Natural killer cell (primary cell): ENCODE measurements around the gene CRACR2A. TPM values are rescaled to one million over a fixed set of nuclear protein-coding genes. Genes with fewer than 3 reads are reported as not detected.

Experiments used
- ATAC-seq, 3 donors: fragments of 150-1000 bp in 2 of 3; fragments of 200-7000 bp in 1 of 3; cut with Tn5 transposase; 1 replicate in 1 of 3; 2 replicates in 2 of 3; pipeline ENCODE4 v1.10.0; 2021; ENCODE audit warnings: mild to moderate bottlenecking in 2 of 3, moderate library complexity in 2 of 3
- DNase-seq, 2 donors: peaks; one replicate each; pipeline versions ENCODE4 v3.0.0 to v3.0.0-alpha.2; 2013 to 2021; ENCODE audit warnings: mixed read lengths in 1 of 2
- H3K27ac ChIP-seq: one replicate; pipeline ENCODE4 v1.5.1; 2013; ENCODE audit warnings: mild to moderate bottlenecking, low read length
- H3K27me3 ChIP-seq: one replicate; pipeline ENCODE4 v1.6.1; 2013; ENCODE audit warnings: low read length; ENCODE audit not compliant: control insufficient read depth, insufficient read depth
- H3K36me3 ChIP-seq: one replicate; pipeline ENCODE4 v1.6.1; 2013; ENCODE audit warnings: low read length; ENCODE audit not compliant: control insufficient read depth, insufficient read depth
- H3K4me1 ChIP-seq: one replicate; pipeline ENCODE4 v1.6.1; 2013; ENCODE audit warnings: low read length; ENCODE audit not compliant: control insufficient read depth, insufficient read depth
- H3K4me3 ChIP-seq: one replicate; pipeline ENCODE4 v1.5.1; 2013; ENCODE audit warnings: low read length
- H3K9me3 ChIP-seq: one replicate; pipeline ENCODE4 v1.6.1; 2013; ENCODE audit warnings: low read length; ENCODE audit not compliant: control insufficient read depth, insufficient read depth
- H3K27ac Mint-ChIP-seq, 2 donors: one replicate each; pipeline ENCODE4 v1.8.0; 2022; ENCODE audit warnings: mild to moderate bottlenecking in 2 of 2, mixed read lengths in 2 of 2, moderate library complexity in 1 of 2
- H3K27me3 Mint-ChIP-seq, 2 donors: one replicate each; pipeline ENCODE4 v1.8.0; 2022; ENCODE audit warnings: low read depth in 2 of 2, mixed read lengths in 2 of 2
- H3K36me3 Mint-ChIP-seq: one replicate; pipeline ENCODE4 v1.8.0; 2022; ENCODE audit warnings: mixed read lengths
- H3K4me1 Mint-ChIP-seq, 2 donors: one replicate each; pipeline ENCODE4 v1.8.0; 2022; ENCODE audit warnings: mixed read lengths in 2 of 2
- H3K4me3 Mint-ChIP-seq: one replicate; pipeline ENCODE4 v1.8.0; 2022; ENCODE audit warnings: mild to moderate bottlenecking, moderate library complexity, mixed read lengths
- H3K9me3 Mint-ChIP-seq, 2 donors: one replicate each; pipeline ENCODE4 v1.8.0; 2022; ENCODE audit warnings: mixed read lengths in 2 of 2
- CTCF ChIP-seq: fragments of 200-600 bp; IDR thresholded peaks from one replicate; pipeline ENCODE4 v1.8.0; 2022; ENCODE audit warnings: antibody characterized with exemption
- WGBS: methylation state at CpG from one replicate; pipeline ENCODE4 v1.1.7; 2013; ENCODE audit warnings: missing lambda C conversion rate; ENCODE audit not compliant: insufficient coverage; 5-methylcytosine and 5-hydroxymethylcytosine counted together
- intact Hi-C: fragments of 100-400 bp; cut with micrococcal nuclease; formaldehyde crosslinking; loops from one replicate; pipeline ENCODE4 v1.14.2; 2022
- total RNA-seq, 4 donors: library from RNA; stranded (reverse); fragments of 120-200 nt in 1 of 4; gene quantifications; one replicate each; pipeline versions ENCODE4 v1.2.3 to v1.2.4, GENCODE V29; 2013 to 2022

CRACR2A gene
- total RNA-seq, 3 donors from 2014 or later (not counting 1 experiment from before 2014, with no cell fraction given), result 59.8 to 94.4 (median 80.5) TPM

DNA sequence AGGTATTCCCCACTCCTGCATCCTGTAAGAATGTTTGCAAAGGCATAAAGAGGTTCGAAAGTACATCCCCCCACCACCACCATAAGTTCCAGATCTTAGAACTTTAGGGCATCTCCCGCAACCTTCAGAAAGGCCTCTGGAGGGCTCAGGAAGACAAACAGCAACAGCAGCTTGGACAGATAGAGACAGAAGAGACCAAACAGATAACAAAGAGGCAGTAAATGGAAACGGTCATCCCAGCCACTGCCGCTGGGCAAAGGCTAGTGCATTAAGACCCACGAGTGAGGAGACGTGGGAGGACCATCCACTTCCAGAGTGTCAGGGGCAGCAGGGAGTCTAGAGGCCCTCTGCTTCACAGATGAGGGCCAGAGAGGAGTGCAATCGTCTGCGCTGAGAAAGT is 124.3 kb downstream of the CRACR2A start:
- 96% methylated on average over 8 of the region's 8 CpGs for WGBS
- no peaks in the 10 kb centered on the region for H3K27me3 ChIP-seq
- no peaks in the 10 kb centered on the region for H3K9me3 ChIP-seq
- peaks cover 2% of the 10 kb centered on the region for H3K4me1 ChIP-seq
- H3K9me3 Mint-ChIP-seq, result no peaks in the 10 kb centered on the region
- no peak for ATAC-seq
- no peak for TF ChIP-seq CTCF
- H3K27ac Mint-ChIP-seq, result peak overlapping the region in 1 of 2 donors; percentile 15
- no peak for DNase-seq
- H3K36me3 Mint-ChIP-seq, result peaks cover 18% of the 10 kb centered on the region
- H3K27me3 Mint-ChIP-seq, result no peaks in the 10 kb centered on the region
- intact Hi-C loops, result no loop called here
- peaks cover 81% of the 10 kb centered on the region for H3K36me3 ChIP-seq
- peaks cover 13 to 14% of the 10 kb centered on the region in 2 donors for H3K4me1 Mint-ChIP-seq
- H3K4me3 ChIP-seq, result no peak overlapping the region
- H3K4me3 Mint-ChIP-seq, result no peak overlapping the region
- no peak overlapping the region for H3K27ac ChIP-seq

DNA sequence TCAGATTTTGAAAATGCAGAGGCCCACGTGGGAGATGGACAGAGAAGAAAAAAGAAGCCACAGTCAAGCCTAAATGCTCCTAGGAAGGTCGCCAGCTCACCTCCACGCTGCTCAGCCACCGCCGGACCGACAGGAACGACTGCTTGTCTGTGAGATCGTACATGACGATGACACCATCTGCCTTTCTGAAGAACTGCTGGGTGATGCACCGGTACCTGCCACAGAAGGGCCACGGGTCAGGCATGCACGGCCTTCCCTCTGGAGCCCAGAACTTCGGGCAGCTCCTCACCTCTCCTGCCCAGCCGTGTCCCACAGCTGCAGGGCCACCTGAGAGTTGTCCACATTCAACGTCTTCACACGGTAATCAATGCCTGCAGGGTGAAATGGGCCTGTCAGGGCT is 125.6 kb downstream of the CRACR2A start:
- H3K36me3 Mint-ChIP-seq, result peaks cover 18% of the 10 kb centered on the region
- H3K4me1 Mint-ChIP-seq, result peaks cover 4 to 6% of the 10 kb centered on the region in 2 donors
- no peaks in the 10 kb centered on the region for H3K4me1 ChIP-seq
- WGBS, result 95% methylated on average over 16 of the region's 16 CpGs
- no peaks in the 10 kb centered on the region for H3K27me3 ChIP-seq
- intact Hi-C loops, result no loop called here
- no peaks in the 10 kb centered on the region for H3K27me3 Mint-ChIP-seq
- H3K27ac ChIP-seq, result no peak overlapping the region
- no peak for TF ChIP-seq CTCF
- H3K4me3 Mint-ChIP-seq, result no peak overlapping the region
- H3K4me3 ChIP-seq, result no peak overlapping the region
- H3K9me3 Mint-ChIP-seq, result no peaks in the 10 kb centered on the region
- H3K9me3 ChIP-seq, result no peaks in the 10 kb centered on the region
- DNase-seq, result no peak
- peaks cover 69% of the 10 kb centered on the region for H3K36me3 ChIP-seq
- H3K27ac Mint-ChIP-seq, result no peak overlapping the region
- no peak for ATAC-seq

- no peak overlapping the region for H3K27ac ChIP-seq
- peaks cover 63% of the 10 kb centered on the region for H3K36me3 ChIP-seq
- H3K4me3 Mint-ChIP-seq, result no peak overlapping the region
- H3K4me1 ChIP-seq, result no peaks in the 10 kb centered on the region
- TF ChIP-seq CTCF, result no peak
- H3K27me3 Mint-ChIP-seq, result no peaks in the 10 kb centered on the region
- no peaks in the 10 kb centered on the region for H3K27me3 ChIP-seq
- no peaks in the 10 kb centered on the region for H3K9me3 ChIP-seq
- DNase-seq (no peak), ATAC-seq (no peak)
- peaks cover 26% of the 10 kb centered on the region for H3K36me3 Mint-ChIP-seq
- intact Hi-C loops, result no loop called here
- no peak overlapping the region for H3K27ac Mint-ChIP-seq
- peaks cover 4% of the 10 kb centered on the region in 2 donors for H3K4me1 Mint-ChIP-seq
- 96% methylated on average over 4 of the region's 4 CpGs for WGBS
- no peak overlapping the region for H3K4me3 ChIP-seq
- no peaks in the 10 kb centered on the region for H3K9me3 Mint-ChIP-seq
Observed at GRCh38 chr12:3624273-3624672, 128.6 kb downstream of the CRACR2A start.
